GM12878 (cell line): ENCODE data around the gene DDX55. TPM values are rescaled to one million over a fixed set of nuclear protein-coding genes. Genes with fewer than 3 reads are reported as not detected.
A peak's percentile ranks its signal among the peaks of the same experiment; 100 is the strongest.

Source experiments
- ATAC-seq: fragments of 200-7000 bp; cut with Tn5 transposase; 3 replicates; pipeline ENCODE4 v1.9.1; 2020; ENCODE audit warnings: mild to moderate bottlenecking, moderate library complexity
- BruUV-seq: library from RNA; stranded (reverse); fragments of 400-500 nt; replicated peaks from 2 replicates; lab custom pipeline; 2021; lab: Mats Ljungman, UMichigan
- CTCF ChIA-PET: fragments of 300-600 bp; sonication (Branson Sonifier 250); formaldehyde crosslinking; extraction: SDS; loops from one replicate; lab custom pipeline; 2021; ENCODE audit warnings: inconsistent platforms; lab: Yijun Ruan, JAX
- POLR2A ChIA-PET: fragments of 350-600 bp; formaldehyde crosslinking; extraction: SDS; loops from one replicate; lab custom pipeline; 2021; ENCODE audit warnings: inconsistent platforms; lab: Charles Lee
- RAD21 ChIA-PET: fragments of 300-600 bp; sonication (Branson Sonifier 250); formaldehyde crosslinking; loops from one replicate; lab custom pipeline; 2023; ENCODE audit warnings: antibody characterized with exemption; ENCODE audit not compliant: unreplicated experiment; lab: Charles Lee
- SMC1A ChIA-PET: fragments of 300-600 bp; sonication (Branson Sonifier 250); formaldehyde crosslinking; loops from one replicate; lab custom pipeline; 2023; ENCODE audit not compliant: unreplicated experiment, uncharacterized antibody; lab: Charles Lee
- DNase-seq: peaks from one replicate; pipeline ENCODE4 v3.0.0-alpha.2; 2011; ENCODE audit warnings: low read depth, low spot score
- FAIRE-seq: peaks from 3 replicates; lab custom pipeline; 2011; peaks lifted over from hg19 to GRCh38; lab: Jason Lieb, UNC
- H2AFZ ChIP-seq: 2 replicates; pipeline ENCODE4 v1.6.0; 2011; ENCODE audit warnings: low read depth, low read length, control low read depth; ENCODE audit not compliant: control insufficient read depth
- H3K27ac ChIP-seq: 2 replicates; pipeline ENCODE4 v1.5.1; 2011; ENCODE audit warnings: control low read depth; ENCODE audit not compliant: control insufficient read depth, insufficient read depth
- H3K27me3 ChIP-seq, 2 experiments: replicated peaks in 1 of 2; 2 replicates each; pipeline versions ENCODE4 v1.6.0 to v1.6.1; 2011; ENCODE audit warnings: low read length in 1 of 2; ENCODE audit not compliant: control insufficient read depth in 2 of 2, insufficient read depth in 2 of 2
- H3K36me3 ChIP-seq, 2 experiments: 2 replicates each; pipeline ENCODE4 v1.5.1; 2011; ENCODE audit warnings: low read length in 1 of 2; ENCODE audit not compliant: control insufficient read depth in 2 of 2, insufficient read depth in 2 of 2
- H3K4me1 ChIP-seq: 2 replicates; pipeline ENCODE4 v1.6.1; 2011; ENCODE audit warnings: mild to moderate bottlenecking, low read length, moderate library complexity, mixed read lengths; ENCODE audit not compliant: control insufficient read depth, insufficient read depth
- H3K4me2 ChIP-seq: 2 replicates; pipeline ENCODE4 v1.6.0; 2011; ENCODE audit warnings: control low read depth; ENCODE audit not compliant: control insufficient read depth, insufficient read depth
- H3K4me3 ChIP-seq: fragments of 200-600 bp; sonication (generic); 2 replicates; pipeline ENCODE4 v1.5.1; 2016
- H3K79me2 ChIP-seq: 2 replicates; pipeline ENCODE4 v1.6.0; 2011; ENCODE audit warnings: low read length; ENCODE audit not compliant: control insufficient read depth, insufficient read depth
- H3K9ac ChIP-seq: 2 replicates; pipeline ENCODE4 v1.8.0; 2011; ENCODE audit warnings: low read length, control low read depth, mixed read lengths; ENCODE audit not compliant: control insufficient read depth, insufficient read depth
- H3K9me3 ChIP-seq: replicated peaks from 3 replicates; pipeline ENCODE4 v1.5.1; 2011; ENCODE audit warnings: mild to moderate bottlenecking, low read length; ENCODE audit not compliant: control insufficient read depth, insufficient read depth
- H4K20me1 ChIP-seq: 2 replicates; pipeline ENCODE4 v1.6.0; 2011; ENCODE audit not compliant: control insufficient read depth, insufficient read depth
- BCLAF1 ChIP-seq: fragments of 450-650 bp; IDR thresholded peaks from 2 replicates; pipeline ENCODE4 v1.6.1; 2017; ENCODE audit warnings: antibody characterized with exemption, mild to moderate bottlenecking, moderate library complexity
- CREM ChIP-seq: IDR thresholded peaks from 2 replicates; pipeline ENCODE4 v1.6.1; 2014; ENCODE audit warnings: antibody characterized with exemption, low read depth
- HDAC2 ChIP-seq: fragments of 200-600 bp; sonication (generic); IDR thresholded peaks from 2 replicates; pipeline ENCODE4 v1.6.1; 2017
- MTA3 ChIP-seq: IDR thresholded peaks from 2 replicates; pipeline ENCODE4 v1.6.1; 2012; ENCODE audit warnings: low read length, inconsistent platforms, borderline replicate concordance
- MXI1 ChIP-seq: fragments of 150-350 bp; IDR thresholded peaks from 2 replicates; pipeline ENCODE4 v1.6.1; 2011; ENCODE audit warnings: low read depth, mild to moderate bottlenecking, inconsistent platforms, low read length, improper control_type of control experiment
- RAD21 ChIP-seq: IDR thresholded peaks from 2 replicates; pipeline ENCODE4 v1.6.1; 2011; ENCODE audit warnings: mild to moderate bottlenecking, low read depth, low read length, moderate library complexity; ENCODE audit not compliant: insufficient read depth
- SMC3 ChIP-seq: IDR thresholded peaks from 2 replicates; pipeline ENCODE4 v1.6.1; 2011; ENCODE audit warnings: low read length, improper control_type of control experiment, borderline replicate concordance
- SUPT20H ChIP-seq: IDR thresholded peaks from 2 replicates; pipeline ENCODE4 v1.6.1; 2011; ENCODE audit warnings: low read depth, mild to moderate bottlenecking, low read length, moderate library complexity, borderline replicate concordance; ENCODE audit not compliant: control insufficient read depth
- ZBTB33 ChIP-seq: fragments of 450-650 bp; IDR thresholded peaks from 2 replicates; pipeline ENCODE4 v1.6.1; 2017; ENCODE audit warnings: mild to moderate bottlenecking
- ZBTB40 ChIP-seq: fragments of 450-650 bp; IDR thresholded peaks from 2 replicates; pipeline ENCODE4 v1.6.1; 2016; ENCODE audit warnings: mild to moderate bottlenecking, moderate library complexity, borderline replicate concordance
- WGBS: methylation state at CpG from one replicate; pipeline ENCODE4 v1.1.6; 2016; ENCODE audit warnings: low lambda C conversion rate; ENCODE audit not compliant: insufficient replicate concordance, insufficient coverage; ENCODE audit errors: missing lambda C conversion rate; 5-methylcytosine and 5-hydroxymethylcytosine counted together
- in situ Hi-C: fragments of 300-500 bp; cut with MboI; formaldehyde crosslinking; loops from 9 replicates; pipeline ENCODE4 v1.14.3; 2018; ENCODE audit warnings: mixed read lengths
- intact Hi-C: fragments of 100-400 bp; cut with micrococcal nuclease; formaldehyde crosslinking; loops from one replicate; pipeline ENCODE4 v1.14.2; 2022; ENCODE audit not compliant: unreplicated experiment
- polyA plus RNA-seq, 11 experiments: library from polyadenylated mRNA; depleted of rRNA in 4 of 11; unstranded in 6 of 11; stranded (reverse) in 5 of 11; fragments of >200 nt; fragmentation: Nextera tagmentation in 4 of 11; fragmentation: Illumina TruSeq in 1 of 11; extraction: Ambion mirVana in 4 of 11; extraction: Trizol in 1 of 11; gene quantifications; 1 replicate in 1 of 11; 2 replicates in 10 of 11; pipeline versions ENCODE4 v1.2.1 to v1.2.3, GENCODE V29; 2011 to 2016; ENCODE audit warnings: inconsistent platforms in 2 of 11, missing spikeins in 2 of 11, low read depth in 1 of 11
- total RNA-seq, 4 experiments: library from RNA; depleted of rRNA in 3 of 4; stranded (reverse); fragments of >200 nt in 3 of 4; fragmentation: Illumina TruSeq in 1 of 4; extraction: Trizol in 1 of 4; gene quantifications; 2 replicates each; pipeline versions ENCODE4 v1.2.1 to v1.2.3, GENCODE V29; 2013 to 2021

DDX55 gene
- total and polyA plus RNA-seq, 10 of the 15 experiments (the other 5 are each of a cell fraction or from before 2014, with no cell fraction given) = 4.5 to 42.4 (median 33.4) TPM

- ChIA-PET CTCF (interaction anchor here (1.0 to 1.4 kb wide), 3 partner anchors 15 to 80 kb away, joined by 3 to 6 read pairs (median 3); no protein-coding TSS in a partner anchor), POLR2A (interaction anchor here (0.7 to 2.0 kb wide), 4 partner anchors 77 to 81 kb away, joined by 3 to 8 read pairs (median 3); partner anchors contain the start of gene ATP6V0A2), SMC1A (interaction anchor here (0.9 to 3.0 kb wide), 5 partner anchors 10 to 209 kb away, joined by 3 to 9 read pairs (median 7); partner anchors contain the start of genes ATP6V0A2 and DDX55), RAD21 (interaction anchor here (0.9 to 2.0 kb wide), 2 partner anchors 23 to 78 kb away, joined by 3 to 6 read pairs; partner anchors contain the start of gene ATP6V0A2)
- BruUV-seq = no TSS peak
- intact Hi-C loops = loop anchor here (2.0 to 10.0 kb wide), 4 partner anchors 81 to 351 kb away; partner anchors contain the start of gene DNAH10
- Histone ChIP-seq H3K4me2 (peak within 1 kb of the TSS; percentile 92), H3K4me1 (no peaks in the 10 kb centered on the region), H3K9ac (peak within 1 kb of the TSS; percentile 96), H3K79me2 (peaks cover 36% of the 10 kb centered on the region), H3K36me3 (peaks cover 3 to 10% of the 10 kb centered on the region in 2 experiments; a peak in 3 of 4 replicates), H2AFZ (peak within 1 kb of the TSS; percentile 83), H3K4me3 (peak within 1 kb of the TSS; percentile 97), H3K27ac (peak within 1 kb of the TSS; percentile 87), H4K20me1 (no peaks in the 10 kb centered on the region), H3K27me3 (no peaks in the 10 kb centered on the region), H3K9me3 (no peaks in the 10 kb centered on the region)
- in situ Hi-C loops = no loop called here
- ATAC-seq = peak; percentile 98
- 1% methylated on average over 52 of the region's 52 CpGs for WGBS
- FAIRE-seq = peak; percentile 97
- peak; percentile 92 for DNase-seq
- TF ChIP-seq BCLAF1 (no peak), MXI1 (peak; percentile 99), HDAC2 (no peak), CREM (peak; percentile 100), ZBTB40 (peak; percentile 98), ZBTB33 (no peak), MTA3 (no peak), SUPT20H (no peak), RAD21 (no peak; the same call in 1 of the 2 replicates), SMC3 (no peak)
Observed at GRCh38 chr12:123633379-123634141, 31.7 kb downstream of the DDX55 start, which contains the start of the genes EIF2B1 and GTF2H3. Gene EIF2B1 (minus strand): TSS chr12:123633686. CDS start chr12:123633557, 129 bp downstream. Gene GTF2H3 (plus strand): TSS chr12:123633829. CDS start chr12:123633860, 31 bp downstream.
